Measurements from ENCODE around the gene RTP1.

DNA sequence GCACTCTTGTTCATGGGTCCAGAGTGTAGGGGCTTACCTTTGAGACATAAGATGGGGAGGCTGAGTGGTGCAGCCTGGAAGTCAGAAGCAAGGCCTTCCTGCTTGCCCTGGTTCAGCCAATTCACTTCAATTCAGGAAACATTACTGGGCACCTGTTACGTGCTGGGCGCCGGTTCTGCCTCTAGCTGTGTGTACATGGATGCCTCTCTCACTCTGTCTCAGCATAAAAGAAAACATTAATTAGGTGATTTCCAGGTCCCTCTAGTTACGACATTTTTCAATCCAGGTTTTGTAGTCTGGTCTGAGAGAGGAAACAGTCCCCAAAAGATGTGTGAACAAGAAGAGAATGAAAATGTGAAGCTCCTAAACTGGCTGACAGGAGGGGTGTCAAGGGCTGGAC, 1.2 kb downstream of the RTP1 start:
- TF ChIP-seq, protein P1, sequence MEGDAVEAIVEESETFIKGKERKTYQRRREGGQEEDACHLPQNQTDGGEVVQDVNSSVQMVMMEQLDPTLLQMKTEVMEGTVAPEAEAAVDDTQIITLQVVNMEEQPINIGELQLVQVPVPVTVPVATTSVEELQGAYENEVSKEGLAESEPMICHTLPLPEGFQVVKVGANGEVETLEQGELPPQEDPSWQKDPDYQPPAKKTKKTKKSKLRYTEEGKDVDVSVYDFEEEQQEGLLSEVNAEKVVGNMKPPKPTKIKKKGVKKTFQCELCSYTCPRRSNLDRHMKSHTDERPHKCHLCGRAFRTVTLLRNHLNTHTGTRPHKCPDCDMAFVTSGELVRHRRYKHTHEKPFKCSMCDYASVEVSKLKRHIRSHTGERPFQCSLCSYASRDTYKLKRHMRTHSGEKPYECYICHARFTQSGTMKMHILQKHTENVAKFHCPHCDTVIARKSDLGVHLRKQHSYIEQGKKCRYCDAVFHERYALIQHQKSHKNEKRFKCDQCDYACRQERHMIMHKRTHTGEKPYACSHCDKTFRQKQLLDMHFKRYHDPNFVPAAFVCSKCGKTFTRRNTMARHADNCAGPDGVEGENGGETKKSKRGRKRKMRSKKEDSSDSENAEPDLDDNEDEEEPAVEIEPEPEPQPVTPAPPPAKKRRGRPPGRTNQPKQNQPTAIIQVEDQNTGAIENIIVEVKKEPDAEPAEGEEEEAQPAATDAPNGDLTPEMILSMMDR (IDR thresholded peaks at IDR 0.05): no peak
- TF ChIP-seq POLR2A (IDR thresholded peaks at IDR 0.05) (no peak), POLR2AphosphoS5 (IDR thresholded peaks at IDR 0.05) (no peak)

Data from transverse colon (tissue), 4 donors.